Activated CD4-positive, alpha-beta T cell treated with anti-CD3 and anti-CD28 coated beads, Interleukin-2, amount 50 U/mL, for 1 hour (primary cell): Measurements from ENCODE around the gene ZNF764.
"Not testable (repeated sequence)": the region's sequence is repeated elsewhere in the genome, so short reads cannot be mapped to it uniquely, and the experiment has no call there.

ENCODE experiments used
- DNase-seq: peaks from one replicate; pipeline ENCODE4 v3.0.0-alpha.2; 2020

Gene ZNF764

DNA sequence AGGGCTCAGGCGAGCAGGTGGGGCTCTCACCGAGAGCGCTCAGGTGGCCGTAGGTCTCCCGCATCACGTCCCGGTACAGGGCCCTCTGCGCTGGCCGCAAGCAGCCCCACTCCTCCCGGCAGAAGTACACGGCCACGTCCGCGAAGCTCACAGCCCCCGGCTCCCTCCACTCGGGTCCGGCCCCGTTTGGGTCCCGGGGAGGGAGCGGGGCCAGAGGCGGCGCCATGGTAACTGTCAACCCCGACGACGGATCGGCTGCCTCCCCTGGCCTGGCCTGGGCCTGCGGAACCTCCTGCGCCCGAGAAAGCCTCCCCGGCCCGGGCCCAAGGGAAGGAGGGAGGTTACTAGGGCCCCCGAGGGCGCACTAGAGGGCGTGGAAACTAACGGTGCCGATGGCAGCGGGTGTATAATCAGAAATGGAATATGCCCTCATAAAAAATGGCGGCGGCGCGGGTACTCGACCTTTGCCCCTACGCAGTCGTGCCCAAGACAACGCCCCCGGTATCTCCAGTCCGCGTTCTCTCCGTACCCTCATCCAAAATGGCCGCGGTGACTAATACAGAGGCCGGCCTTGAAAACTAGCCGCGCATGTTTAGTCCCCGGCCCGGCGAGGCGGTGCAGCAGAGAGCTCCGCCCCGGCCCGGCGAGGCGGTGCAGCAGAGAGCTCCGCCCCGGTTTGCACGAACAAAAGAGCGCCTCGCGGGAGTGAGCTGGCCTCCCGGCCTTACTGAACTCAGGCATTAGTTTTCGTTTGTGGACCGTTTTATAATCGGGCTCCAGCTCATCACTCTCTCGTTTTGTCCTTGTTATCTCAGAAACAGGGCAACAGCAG lies at the start of gene ZNF764:
Gene ZNF764 (minus strand): TSS at position 418 of the 832 bp plus-strand sequence. CDS start 192 bp downstream, at position 226.
- peak; percentile 94 for DNase-seq

DNA sequence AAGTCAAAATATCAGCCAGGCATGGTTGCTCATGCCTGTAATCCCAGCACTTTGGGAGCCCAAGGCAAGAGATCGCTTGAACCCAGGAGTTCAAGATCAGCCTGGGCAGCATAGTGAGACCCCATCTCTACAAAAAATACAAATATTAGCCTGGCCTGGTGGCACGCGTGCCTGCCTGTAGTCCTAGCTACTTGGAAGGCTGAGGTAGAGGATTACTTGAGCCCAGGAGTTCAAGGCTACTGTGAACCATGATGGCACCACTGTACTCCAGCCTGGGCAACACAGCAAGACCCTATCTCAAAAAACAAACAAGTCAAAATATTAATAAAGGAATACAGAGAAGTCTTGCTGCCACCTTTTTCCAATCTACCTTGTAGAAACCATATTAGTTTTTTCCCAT lies 47.8 kb upstream of the ZNF764 start:
- no peak for DNase-seq

DNA sequence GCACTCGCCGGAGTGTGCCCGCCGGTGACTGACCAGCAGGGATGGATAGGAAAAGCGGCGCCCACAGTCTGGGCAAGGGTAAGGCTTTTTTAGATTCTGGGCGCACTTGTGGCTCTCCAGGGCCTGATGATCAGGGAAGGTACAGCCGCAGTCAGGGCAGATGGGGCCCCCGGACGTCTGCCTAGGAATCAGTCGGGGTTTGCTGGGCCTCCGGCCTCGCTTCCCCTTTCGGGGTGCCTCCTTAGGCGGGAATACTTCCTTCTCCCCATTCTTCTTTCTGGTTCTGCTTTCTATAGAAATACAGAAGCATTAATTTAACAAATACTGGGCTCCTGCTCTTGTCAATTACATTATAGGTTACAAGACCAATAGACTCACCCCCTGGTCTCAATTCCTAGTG lies 47.0 kb upstream of the ZNF764 start:
- DNase-seq, result no peak

DNA sequence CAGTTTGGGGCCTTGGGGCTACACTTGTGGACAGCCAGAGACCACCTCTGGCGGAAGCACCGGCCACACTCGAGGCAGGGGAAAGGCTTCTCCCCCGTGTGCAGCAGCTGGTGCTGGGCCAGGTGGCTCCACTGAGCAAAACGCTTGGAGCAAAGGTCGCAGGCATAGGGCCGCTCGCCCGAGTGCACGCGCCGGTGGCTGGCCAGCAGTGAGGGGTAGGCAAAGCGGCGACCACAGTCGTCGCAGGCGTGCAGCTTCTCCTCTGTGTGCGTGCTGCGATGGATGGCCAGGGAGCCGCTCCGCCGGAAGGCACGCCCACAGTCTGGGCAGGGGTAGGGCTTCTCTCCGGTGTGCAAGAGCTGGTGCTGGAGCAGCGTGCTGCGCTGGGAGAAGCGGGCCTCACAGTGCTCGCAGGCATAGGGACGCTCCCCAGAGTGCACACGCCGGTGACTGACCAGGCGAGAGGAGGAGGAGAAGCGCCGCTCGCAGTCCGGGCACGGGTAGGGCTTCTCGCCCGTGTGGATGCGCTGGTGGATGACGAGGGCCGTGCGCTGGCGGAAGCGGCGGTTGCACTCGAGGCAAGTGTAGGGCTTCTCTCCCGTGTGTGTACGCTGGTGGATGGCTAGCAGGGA lies 46.3 kb upstream of the ZNF764 start:
- DNase-seq, result no peak

GRCh38 chr16:30603945-30604315 lies 45.8 kb upstream of the ZNF764 start:
- DNase-seq, result no peak

- no peak for DNase-seq
Measured at GRCh38 chr16:30602616-30603277, 44.6 kb upstream of the ZNF764 start.

- DNase-seq, result no peak
Measured at GRCh38 chr16:30601966-30602365, 43.8 kb upstream of the ZNF764 start.

DNA sequence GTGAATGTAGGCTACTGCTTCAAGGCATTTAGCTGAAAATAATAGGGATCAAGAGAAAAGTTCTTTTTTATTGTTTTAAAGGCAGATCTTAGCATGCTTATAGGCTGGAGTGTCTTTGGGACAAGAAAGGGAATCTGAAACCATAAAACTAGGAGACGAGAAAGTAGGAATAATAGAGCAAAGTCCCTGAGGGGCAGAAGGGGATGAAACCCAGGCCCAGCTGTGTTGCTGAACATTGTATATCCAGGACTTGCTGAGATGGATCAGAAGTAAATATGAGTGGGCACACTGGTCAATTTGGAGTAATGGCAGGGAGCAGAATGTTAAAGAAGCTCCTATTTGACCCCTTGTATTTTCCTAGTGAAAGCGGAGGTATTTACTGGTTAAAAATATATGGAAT lies 42.8 kb upstream of the ZNF764 start:
- DNase-seq, result no peak

GRCh38 chr16:30600215-30600614 lies 42.0 kb upstream of the ZNF764 start:
- DNase-seq, result no peak

GRCh38 chr16:30592871-30593270 lies 34.7 kb upstream of the ZNF764 start:
- no peak for DNase-seq

GRCh38 chr16:30590869-30591268 lies 32.7 kb upstream of the ZNF764 start:
- DNase-seq, result not testable (repeated sequence)

- DNase-seq, result not testable (repeated sequence)
Measured at GRCh38 chr16:30589582-30589981, 31.4 kb upstream of the ZNF764 start.

- no peak for DNase-seq
Measured at GRCh38 chr16:30588651-30589050, 30.5 kb upstream of the ZNF764 start.

DNA sequence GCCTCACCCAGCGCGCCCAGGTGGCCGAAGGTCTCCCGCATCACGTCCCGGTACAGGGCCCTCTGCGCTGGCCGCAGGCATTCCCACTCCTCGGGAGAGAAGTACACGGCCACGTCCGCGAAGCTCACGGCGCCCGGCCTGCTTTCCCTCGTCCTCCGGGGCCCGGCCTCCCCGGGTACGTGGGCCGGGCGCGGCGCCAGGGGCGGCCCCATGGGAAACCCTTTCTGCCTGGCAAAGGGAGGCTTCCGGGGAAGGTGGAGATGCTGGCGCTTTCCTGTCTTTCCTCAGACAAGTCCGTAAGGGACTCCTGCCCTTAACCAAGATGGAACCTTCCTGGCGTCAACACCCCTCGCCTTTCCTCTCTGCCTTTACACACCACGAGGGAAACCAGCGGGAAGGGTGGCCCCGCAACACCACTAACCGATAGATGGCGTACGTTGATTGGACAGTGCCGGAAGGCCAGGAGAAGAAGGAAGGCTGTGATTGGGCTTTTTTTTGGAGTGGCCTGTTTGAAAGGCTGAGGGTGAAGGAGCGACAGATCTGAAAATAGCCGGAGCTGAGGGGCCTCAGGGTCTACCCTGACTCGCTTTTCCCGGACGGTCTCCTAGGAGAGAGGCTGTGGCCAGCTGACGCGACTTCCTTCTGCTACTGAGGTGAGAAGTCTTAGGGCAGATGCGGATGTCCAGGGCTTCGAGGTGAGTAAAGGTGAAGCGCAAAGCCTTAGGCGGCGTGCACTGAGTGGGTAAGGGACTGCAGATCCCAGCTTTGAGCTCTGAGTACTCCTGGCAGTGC lies 27.4 kb upstream of the ZNF764 start, which contains the start of gene ZNF785:
Gene ZNF785 (minus strand): TSS at position 298 of the 792 bp plus-strand sequence. CDS start 86 bp downstream, at position 212.
- peak; percentile 88 for DNase-seq

GRCh38 chr16:30585022-30585399 lies 26.8 kb upstream of the ZNF764 start:
- no peak for DNase-seq

GRCh38 chr16:30582611-30583340 lies 24.6 kb upstream of the ZNF764 start:
- no peak for DNase-seq

- no peak for DNase-seq
Measured at GRCh38 chr16:30581457-30581856, 23.3 kb upstream of the ZNF764 start.

- no peak for DNase-seq
Measured at GRCh38 chr16:30574678-30575077, 16.5 kb upstream of the ZNF764 start.

DNA sequence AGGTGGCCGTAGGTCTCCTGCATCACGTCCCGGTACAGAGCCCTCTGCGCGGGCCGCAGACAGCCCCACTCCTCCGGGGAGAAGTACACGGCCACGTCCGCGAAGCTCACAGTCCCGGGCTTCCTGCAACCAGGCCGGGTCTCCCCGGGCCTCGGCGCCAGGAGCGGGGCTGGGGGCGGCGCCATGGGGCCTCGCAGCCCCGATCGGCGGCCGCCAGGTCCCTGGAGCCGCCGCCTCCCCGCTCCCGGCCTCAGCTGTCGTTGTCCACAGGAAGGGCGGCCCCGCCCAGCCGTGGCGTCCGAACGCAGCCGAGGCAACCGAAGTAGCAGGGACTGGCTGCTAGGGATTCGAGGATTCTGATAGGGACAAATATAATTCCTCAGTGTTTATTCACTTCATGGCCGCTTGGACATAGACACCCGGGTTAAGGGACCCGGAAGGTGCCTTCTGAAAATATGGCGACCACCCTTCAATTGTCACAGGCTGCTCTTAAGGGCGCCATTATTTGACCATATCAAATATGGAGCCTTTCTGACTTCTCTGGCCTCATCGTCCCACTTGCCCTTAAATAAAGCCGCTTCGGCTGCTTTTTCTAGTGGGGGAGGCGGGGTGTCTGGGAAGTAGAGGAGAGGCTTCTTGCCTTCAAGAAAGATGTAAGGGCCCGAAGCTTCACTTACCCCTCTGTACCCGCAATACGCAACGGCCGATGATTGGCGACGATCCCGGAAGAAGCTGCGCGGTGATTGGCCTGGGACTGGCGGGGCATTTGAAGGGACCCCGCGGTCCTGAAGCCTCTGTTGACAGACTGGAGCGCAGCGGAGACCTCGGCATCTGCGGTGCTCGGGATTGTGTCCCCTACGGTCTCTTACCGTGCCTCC lies 13.5 kb upstream of the ZNF764 start, which contains the start of gene ZNF688:
Gene ZNF688 (minus strand): TSS at position 270 of the 878 bp plus-strand sequence. CDS start 85 bp downstream, at position 185.
- peak; percentile 92 for DNase-seq

GRCh38 chr16:30570636-30571444 lies 12.7 kb upstream of the ZNF764 start:
- no peak for DNase-seq
